GM21381 (cell line): ENCODE measurements around the gene CCDC177.

ENCODE experiments used
- ATAC-seq: cut with Tn5 transposase; IDR thresholded peaks from one replicate; pipeline ENCODE4 v1.9.1; 2021; ENCODE audit warnings: mild to moderate bottlenecking, moderate library complexity; ENCODE audit not compliant: unreplicated experiment

Gene CCDC177

DNA sequence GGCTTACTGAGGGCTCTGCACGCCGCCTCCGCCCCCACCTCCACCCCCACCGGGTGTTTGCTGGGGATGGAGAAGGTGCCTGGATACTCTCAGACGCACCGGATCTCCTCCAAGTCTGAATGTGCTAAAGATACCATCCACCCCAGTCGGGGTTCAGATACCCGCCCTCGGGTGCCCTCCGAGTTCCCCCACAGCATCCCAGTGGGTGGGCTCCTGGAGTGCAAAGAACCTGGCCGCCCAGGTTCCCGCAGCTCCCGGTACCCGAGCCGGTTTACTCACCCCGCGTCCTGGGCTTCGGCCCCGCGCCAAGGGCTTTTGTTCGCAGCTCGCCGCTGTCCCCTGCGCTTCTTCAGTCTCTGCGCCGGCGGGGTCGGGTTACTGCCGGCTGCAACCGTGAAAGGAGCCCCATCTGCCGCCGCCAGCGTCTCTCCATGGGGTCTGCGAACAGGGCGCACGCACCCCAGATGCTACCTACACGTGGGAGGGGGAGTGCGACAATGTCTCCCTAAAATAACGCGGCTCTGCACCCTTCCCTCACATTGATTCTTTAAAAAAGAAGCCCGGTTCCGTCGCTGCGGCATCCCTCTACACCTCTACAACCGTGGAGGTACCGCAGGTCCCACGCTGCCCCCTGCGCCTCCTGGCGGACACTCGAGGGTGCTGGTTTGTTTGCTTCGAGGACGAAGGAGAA is at the start of gene CCDC177:
CCDC177 (minus strand) TSS at position 609 of the 691 bp plus-strand sequence. CDS start 1,249 bp downstream, outside the sequence.
- ATAC-seq: no peak

DNA sequence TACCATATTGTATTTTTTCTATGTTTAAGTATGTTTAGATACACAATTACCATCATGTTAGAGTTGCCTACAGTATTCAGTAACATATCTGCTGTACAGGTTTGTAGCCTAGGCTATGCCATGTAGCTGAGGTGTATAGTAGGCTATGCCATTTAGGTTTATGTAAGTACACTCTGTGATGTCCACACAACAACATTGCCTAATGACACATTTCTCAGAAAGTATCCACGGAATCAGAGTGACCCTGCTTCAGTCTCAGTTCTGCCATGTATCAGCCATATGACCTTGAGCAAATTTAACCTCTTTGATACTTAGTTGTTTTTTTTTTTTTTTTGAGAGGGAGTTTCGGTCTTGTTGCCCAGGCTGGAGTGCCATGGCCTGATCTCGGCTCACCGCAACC is 49.5 kb upstream of the CCDC177 start:
- no peak for ATAC-seq

DNA sequence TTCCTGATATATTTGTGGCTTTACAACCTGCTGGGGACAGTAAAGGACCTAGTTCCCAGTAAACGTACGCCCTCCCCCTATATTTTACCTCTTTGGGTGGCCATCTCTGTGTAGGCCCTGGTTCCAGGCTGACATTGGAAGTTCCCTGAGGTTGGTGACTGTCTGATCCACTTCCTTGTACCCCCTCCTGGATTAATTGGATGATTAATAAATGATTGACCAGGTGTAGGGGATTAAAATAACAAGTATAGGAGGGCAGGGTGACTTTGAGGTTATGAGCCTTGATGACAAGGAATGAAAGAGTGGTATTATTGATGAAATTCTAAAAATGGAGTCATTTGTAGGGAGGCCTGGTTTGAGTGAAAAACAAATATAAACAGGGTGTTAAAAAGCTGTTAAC is 46.3 kb upstream of the CCDC177 start:
- no peak for ATAC-seq

DNA sequence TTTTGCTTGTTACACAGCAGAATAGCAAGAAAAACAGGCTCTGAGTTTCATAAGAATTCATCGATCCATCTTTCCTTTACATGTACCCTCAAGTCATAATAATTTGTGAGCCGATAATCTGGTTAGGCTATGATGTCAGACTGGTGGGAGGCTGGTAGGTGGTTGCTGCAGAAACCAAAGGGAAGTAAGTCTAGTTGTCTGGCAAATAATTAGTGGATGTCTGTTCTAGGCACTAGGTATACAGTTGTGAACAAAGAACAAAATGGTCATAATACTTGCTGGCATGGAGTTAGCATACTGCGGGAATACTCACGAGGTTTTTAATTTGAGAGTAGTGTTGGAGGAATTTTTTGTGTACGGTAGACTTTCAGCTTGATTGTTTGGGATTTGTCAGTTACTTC is 45.5 kb upstream of the CCDC177 start:
- no peak for ATAC-seq

DNA sequence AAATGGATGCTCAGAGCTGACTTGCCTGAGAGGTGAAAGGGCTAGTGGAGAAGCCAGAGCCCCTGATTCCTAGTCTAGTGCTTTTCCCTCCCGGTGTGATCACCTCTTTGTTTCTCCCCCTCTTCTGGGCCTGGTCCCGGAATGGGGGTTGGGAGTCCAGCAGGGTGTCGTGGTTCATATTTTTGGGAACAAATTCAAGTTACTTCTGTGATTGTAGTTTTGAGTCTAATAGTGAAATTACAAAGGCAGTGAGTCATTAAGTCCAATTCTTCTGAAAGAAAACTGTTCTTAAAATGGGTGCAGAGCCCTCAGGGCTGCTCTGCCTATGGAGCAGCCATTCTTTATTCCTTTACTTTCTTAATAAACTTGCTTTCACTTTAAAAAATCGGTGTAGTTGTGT is 44.3 kb upstream of the CCDC177 start:
- ATAC-seq: no peak

DNA sequence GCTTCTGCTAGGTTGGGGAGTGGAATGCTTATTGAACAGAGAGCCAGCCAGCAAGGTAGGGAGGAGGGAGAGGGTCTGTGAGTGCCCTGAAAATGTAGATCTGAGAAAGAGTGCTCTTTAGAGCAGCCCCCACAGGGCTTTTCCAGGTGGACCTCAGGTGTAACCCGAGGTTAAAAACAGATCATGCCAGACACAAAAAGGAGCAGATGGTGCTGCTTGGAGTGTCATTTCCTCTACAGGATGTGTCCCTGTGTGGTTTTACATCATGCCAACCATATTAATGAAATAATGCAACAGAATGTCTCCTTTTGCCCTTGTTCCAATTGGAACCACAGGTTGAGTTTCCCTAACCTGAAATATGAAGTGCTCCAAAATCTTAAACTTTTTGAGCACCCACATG is 43.1 kb upstream of the CCDC177 start:
- no peak for ATAC-seq

DNA sequence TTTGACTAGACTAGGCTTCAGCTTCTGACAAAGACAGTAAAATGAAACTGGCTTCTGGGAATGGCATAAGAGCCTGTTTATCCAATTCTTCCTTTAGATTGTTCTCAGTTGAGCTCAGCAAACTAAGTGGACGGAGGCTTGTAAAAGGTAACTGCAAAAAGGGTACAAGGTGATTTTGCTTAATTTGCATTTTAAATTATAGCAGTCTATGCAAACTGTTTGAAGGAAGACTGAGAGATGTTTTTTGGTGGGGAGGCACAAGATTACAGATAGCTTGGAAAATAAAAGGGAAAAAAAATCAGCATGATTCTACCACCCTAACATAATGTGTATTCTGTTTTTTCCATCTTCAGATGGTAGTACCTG is 41.7 kb upstream of the CCDC177 start:
- no peak for ATAC-seq

DNA sequence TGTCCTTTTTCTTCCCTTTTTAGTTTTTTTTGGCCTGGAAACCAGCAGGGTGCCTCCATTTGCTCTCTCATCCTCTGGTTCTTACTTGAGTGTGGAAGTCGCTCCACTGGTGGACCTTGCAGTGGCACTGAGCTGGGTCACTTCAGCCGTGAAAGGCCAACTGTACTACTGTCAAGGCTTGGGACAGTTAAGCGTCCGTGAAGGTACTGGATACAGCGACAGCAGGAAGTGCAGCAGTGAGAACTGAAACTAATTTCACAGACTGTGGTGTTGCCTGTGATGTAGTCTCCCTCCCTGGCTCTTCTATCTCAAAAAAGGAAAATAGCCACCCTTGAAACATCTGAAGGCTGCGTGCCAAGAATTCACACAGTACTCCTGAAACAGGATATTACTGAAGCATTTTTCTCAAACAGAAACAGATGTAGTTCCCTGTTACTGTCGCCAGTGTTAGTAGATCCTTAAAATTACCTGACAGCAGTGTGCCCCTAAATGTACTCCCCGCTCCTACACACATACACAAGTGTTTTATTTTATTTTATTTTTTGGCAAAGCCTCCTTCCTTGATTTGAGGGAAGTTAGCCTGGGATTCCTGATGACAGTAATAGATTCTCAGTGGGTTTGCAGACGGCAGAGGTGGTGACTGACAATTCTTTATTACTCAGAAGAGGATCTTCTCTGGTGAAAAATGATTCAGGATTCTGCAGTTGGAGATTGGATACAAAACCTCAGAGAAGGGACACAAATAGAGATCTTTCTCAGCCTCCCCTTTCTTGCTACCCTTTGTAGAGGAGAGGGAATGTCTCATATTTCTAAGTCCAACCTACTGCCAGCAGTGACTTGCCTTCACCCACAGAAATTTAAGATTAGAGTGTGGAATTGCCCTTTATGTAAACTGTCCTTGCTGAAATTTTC is 41.1 kb upstream of the CCDC177 start:
- peak; percentile 49 for ATAC-seq

DNA sequence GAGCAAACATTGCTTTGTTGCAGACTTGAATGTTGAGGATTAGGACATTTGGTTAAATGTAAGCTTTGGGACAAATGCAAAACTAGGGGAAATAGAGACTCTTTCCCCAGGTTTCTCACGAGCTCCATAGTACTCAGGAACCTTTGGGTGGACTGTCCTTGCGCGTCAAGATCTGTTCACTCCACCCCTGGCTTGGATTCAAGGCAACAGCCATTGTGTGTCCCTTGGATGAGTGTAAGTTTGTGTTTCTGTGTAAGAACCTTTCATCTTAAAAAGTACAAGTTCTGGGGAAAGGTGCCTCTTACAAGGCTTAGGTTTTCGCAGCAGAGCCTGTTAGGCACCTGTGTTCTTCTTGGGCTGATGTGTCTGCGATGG is 40.4 kb upstream of the CCDC177 start:
- ATAC-seq: no peak

DNA sequence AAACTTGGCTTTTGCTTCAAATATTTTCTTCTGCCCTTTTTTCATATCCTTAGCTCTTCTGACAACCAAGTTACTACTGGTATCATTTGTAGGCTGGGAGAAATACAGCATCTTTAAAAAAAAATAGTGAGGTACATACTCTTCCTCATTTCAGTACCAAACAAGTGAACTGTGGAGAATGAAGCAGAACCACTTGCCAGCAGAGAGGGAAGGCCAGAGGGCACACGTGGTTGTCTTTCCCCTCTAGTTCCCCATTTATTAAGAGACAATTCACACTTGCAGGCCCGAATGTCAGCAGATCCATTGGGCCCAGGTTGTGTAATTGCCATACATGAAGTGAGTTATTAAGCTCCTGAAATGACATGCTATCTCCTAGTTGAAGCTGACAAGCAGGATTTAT is 39.9 kb upstream of the CCDC177 start:
- ATAC-seq: no peak

DNA sequence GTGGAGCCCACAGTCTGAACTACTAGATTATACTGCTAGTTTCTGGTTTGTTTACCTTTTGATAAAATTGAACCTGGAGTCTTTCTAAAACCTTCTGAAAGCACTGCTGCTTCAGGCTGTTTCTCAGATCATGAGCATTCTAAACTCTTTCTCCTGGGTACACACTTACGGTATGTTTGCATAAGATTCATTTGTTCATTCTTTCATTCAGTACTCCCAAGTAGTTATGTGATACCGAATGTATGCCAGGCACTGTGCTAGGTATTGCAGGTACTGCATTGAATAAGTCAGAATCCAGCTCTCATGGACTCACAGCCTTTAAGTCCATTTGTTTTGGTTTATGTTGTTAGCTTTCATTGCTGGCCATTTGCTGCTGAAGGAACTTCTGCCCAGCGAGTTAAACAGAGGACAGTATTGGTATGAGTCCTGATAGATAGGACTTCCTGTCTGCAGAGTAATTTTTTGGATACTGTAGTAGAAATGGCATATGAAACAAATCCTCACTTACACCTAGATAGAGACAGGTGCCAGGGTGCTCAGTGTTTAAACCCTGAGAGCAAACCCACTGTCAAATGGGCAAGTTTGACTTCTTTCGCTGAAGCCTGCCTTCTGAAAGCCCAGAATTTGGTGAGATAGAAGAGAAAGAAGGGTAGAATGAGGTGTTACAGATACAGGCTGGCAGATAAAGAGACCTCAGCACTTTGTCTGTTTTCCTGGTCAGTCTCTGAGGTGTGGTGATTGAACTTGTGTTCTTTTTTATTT is 38.8 kb upstream of the CCDC177 start:
- no peak for ATAC-seq

DNA sequence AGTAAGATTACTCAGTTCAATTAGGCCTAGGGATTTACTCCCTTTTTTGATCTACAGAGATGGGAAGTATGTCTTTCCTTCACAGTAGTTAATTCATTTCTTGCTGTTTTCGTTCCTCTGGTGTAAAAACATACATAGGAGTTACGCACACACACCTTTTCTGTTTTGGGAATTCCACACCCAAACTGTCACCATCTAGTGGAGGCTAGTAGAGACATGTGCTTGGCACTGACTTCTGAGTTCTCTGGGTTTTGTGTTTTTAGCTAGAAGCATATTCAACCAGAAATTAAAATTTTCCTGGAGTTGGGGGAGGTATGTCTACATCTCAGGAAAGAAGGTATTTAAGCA is 38.1 kb upstream of the CCDC177 start:
- no peak for ATAC-seq

DNA sequence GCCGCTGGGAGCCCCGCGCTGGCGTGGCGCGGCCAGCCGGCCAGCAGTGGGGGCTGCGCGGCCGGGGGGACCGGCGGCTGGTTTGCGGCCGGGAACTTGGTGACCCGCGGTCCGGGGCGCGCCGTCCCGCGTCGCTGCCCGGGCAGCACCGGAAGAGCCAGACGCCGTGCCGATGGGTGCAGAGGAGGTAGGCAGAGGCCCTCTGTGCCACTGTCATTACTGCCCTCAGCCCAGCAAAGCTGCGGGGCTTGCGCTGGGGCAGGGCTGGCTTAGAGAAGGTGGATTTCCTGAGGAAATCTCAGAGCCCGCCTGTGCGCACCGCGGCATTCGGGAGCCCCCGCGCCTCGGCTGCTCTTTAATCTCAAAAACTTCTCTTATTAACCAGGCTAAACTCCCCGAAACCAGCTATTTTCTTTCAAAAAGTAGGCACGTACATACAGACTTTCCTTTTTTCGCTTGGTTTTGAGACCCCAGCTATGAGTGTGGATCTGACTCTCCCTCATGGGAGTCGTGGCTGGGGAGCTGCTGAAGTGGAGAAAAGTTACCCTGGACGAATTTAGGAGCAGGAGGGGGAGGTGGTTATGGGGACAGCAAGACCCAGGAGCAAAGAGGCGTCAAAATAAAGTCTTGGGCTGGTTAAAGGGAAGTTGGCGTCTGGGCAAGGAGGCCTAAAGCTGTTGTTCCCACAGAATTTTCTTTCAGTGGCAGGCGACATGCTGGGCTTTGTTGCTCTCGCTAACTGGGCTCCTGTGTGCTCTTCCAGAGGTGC is 37.5 kb upstream of the CCDC177 start:
- ATAC-seq: peak; percentile 16

DNA sequence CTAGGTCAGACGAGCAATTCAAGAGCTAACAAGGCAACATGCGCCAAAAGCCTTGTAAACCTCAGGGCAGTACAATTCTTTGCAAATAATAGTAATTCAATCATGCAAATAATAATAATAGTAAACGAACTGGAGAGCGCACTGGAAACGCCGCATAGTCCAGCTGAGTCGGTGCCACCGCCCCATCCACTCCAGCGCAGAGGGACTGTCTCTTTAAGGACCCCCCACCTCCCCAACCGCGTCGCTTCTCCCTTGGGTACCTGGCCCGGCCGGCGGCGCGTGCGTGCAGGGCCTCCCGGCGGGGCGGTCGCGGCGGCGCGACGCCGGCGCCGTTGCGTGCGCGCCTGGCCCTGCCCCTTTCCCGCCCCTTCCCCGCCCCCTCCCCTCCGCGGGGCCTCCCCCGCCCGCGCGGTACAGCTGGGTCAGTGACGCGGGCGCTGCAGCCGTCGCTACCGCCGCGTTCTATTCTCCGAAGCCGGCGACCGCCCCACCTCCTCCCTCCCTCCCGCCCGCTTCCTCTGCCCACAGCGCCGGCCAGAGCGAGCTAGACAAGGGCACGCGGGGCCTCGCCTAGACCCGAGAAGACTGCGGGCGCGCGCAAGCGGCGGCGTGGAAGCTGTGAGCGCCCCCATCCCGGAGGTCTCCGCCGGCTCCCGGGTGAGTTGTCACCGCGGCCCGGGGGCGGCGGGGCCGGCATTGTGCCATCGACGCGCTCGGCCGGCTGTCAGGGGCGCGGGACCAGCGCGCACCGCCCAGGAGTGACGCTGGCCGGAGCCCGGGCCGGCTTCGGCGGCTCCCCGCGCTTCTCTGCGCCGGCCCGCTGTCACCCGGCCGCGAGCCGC is 36.7 kb upstream of the CCDC177 start, which contains the start of gene SUSD6:
SUSD6 (plus strand) TSS at position 425 of the 842 bp plus-strand sequence. CDS start 46,997 bp downstream, outside the sequence.
- ATAC-seq: peak; percentile 55

DNA sequence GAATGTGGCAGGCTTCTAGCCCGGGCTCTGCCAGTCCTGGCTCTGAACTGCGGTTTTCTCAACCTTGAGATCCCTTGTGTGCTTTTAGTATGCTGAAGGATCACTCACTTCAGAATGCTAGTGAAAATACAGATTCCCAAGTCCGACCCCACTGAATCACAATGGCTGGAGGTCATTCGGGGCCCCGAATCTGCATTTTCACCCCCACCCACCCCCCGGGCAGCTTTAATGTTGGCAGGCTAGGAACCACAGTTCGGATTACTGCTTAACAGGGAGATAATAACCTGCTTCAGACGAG is 36.2 kb upstream of the CCDC177 start:
- ATAC-seq: no peak

DNA sequence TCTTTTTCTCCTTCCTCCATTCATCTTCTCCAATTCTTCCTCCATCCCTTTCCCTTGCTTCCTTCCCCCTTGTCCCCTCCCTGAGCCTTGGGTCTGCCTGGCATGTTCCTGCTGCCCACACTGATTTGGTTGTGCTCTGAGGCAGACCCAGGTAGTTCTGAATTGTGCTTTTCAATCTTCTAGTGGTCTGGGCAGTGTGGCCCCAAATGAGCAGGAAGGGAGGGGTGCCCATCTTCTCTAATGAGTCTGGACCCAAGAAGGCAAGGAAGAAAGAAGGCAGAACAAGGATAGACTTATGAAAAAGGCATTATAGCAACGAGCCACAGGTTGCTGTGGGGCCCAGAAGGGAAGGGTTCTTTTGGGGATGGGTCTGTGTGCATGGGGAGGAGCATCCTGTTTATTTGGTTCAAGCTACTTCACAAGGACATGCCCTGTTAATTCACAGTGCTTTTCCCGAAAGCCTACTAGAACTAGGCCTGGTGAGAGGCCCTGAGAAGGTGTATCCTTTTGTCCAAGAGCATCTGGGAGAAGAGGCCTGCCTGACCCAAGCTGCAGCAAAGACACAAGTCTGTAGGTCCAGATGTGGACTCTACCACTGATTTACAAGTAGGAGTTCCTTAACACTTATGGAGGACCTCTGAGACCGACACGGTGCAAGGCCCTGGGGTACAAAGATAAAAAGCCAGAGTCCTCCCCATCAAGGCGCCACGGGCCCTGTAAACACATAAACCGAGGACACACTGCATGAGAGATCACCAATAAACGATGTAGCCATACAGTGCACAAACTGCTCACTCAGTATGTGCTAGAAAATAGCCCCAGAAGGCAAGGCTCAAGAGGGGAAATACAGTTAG is 35.6 kb upstream of the CCDC177 start:
- no peak for ATAC-seq

DNA sequence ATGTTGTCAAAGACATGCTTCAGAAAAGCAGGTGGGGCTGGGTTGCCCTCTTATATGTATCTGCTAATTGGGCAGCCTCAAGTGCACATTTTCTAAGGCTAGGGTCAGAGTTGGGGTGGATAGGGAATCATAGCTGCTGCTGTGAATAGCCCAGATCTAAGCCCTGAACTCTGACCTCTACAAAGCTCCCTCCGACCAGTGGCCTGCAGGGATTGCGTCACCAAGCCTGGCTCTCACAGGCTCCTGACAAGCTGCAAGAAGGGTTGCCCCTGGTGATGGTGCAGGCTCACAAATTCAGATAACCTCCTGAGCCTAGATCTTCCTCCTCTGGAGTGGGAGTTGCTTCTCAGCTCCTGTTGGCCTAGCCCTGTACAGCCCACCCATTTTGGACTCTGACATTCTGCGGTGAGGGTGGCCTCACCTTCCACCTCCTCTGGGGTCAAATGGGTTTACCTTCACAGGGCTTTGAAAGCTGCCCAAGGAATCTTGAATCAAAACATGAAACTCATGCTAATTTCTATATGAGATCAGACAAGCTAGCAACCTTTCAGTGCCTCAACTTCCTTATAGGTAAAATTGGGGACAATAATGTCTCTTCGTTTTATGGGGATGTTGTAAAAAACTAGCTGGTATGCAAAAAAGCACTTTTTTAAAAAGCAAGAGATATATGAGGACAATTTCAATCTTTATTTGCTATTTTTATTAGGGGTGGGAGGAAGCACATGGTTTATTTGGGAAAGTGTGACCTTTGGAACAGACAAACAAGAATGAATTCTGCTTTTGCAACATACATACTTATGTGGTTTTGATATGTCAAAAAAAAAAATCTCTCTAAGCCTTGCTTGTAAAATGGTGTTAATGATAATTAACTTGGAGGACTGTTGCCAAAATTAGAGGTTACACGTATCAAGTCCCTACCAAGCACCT is 31.9 kb upstream of the CCDC177 start:
- no peak for ATAC-seq

DNA sequence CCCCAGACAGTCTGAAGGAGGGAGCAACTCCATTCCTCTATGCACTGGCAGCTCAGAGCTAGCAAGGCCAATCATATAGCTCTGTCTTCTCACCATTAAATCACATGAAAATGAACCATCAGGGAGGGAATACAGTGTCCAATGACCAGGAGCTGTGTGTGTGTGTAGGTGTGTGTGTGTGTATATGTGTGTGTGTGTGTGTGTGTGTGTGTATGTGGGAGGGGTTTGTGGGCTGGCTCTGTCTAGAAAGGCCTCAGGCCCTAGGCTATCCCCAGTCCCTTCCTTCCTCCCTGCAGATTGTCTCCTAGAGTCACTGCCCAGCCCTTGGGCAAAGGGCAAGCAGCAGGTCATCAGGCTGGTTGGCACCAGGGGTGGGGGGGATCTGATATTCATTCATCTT is 31.1 kb upstream of the CCDC177 start:
- no peak for ATAC-seq
